H1 (cell line): ENCODE results near the gene MLYCD. TPM values are rescaled to one million over a fixed set of nuclear protein-coding genes. Genes with fewer than 3 reads are reported as not detected.
A peak's percentile ranks its signal among the peaks of the same experiment; 100 is the strongest.

Experiments
- CTCF ChIA-PET: fragments of 300-600 bp; sonication (Branson Sonifier 250); formaldehyde crosslinking; loops from one replicate; lab custom pipeline; 2021; ENCODE audit not compliant: partially characterized antibody; lab: Charles Lee
- POLR2A ChIA-PET: fragments of 300-600 bp; sonication (Branson Sonifier 250); formaldehyde crosslinking; loops from one replicate; lab custom pipeline; 2021; ENCODE audit warnings: inconsistent platforms; ENCODE audit not compliant: partially characterized antibody; lab: Charles Lee
- DNase-seq, 2 experiments: peaks; one replicate each; pipeline versions ENCODE4 v3.0.0 to v3.0.0-alpha.2; 2010 to 2022; ENCODE audit warnings: low spot score in 2 of 2, low read depth in 1 of 2, mixed read lengths in 1 of 2
- FAIRE-seq: peaks from 2 replicates; lab custom pipeline; 2011; peaks lifted over from hg19 to GRCh38; lab: Jason Lieb, UNC
- H2AFZ ChIP-seq: 2 replicates; pipeline ENCODE4 v1.8.1; 2012; ENCODE audit warnings: low read length, inconsistent platforms
- H2AK5ac ChIP-seq: 2 replicates; pipeline ENCODE4 v1.6.1; 2013; ENCODE audit warnings: low read depth, low read length
- H2BK120ac ChIP-seq: replicated peaks from 2 replicates; pipeline ENCODE3; 2013; ENCODE audit warnings: low read depth, low read length, inconsistent platforms
- H2BK12ac ChIP-seq: 2 replicates; pipeline ENCODE4 v1.6.1; 2013; ENCODE audit warnings: low read depth, low read length
- H2BK15ac ChIP-seq: 2 replicates; pipeline ENCODE4 v1.6.1; 2013; ENCODE audit warnings: low read length
- H2BK20ac ChIP-seq: 2 replicates; pipeline ENCODE4 v1.6.1; 2013; ENCODE audit warnings: low read length
- H2BK5ac ChIP-seq: 2 replicates; pipeline ENCODE4 v1.6.1; 2013; ENCODE audit warnings: low read depth, low read length
- H3K14ac ChIP-seq: 2 replicates; pipeline ENCODE4 v1.6.1; 2013; ENCODE audit warnings: inconsistent platforms; ENCODE audit not compliant: insufficient read length
- H3K18ac ChIP-seq: 2 replicates; pipeline ENCODE4 v1.6.1; 2013; ENCODE audit warnings: low read length; ENCODE audit errors: extremely low read depth
- H3K23ac ChIP-seq: 2 replicates; pipeline ENCODE4 v1.6.1; 2013; ENCODE audit warnings: inconsistent platforms; ENCODE audit not compliant: insufficient read length
- H3K23me2 ChIP-seq: 2 replicates; pipeline ENCODE4 v1.6.1; 2013; ENCODE audit warnings: low read depth, low read length
- H3K27ac ChIP-seq: 2 replicates; pipeline ENCODE4 v1.6.1; 2011; ENCODE audit warnings: low read depth, low read length, inconsistent platforms
- H3K27me3 ChIP-seq, 4 experiments: replicated peaks in 1 of 4; 1 replicate in 1 of 4; 2 replicates in 3 of 4; pipeline versions ENCODE4 v1.6.1 to v1.8.1; 2011 to 2013; ENCODE audit warnings: low read length in 3 of 4, mild to moderate bottlenecking in 3 of 4, inconsistent platforms in 2 of 4, mixed read lengths in 2 of 4, moderate library complexity in 1 of 4; ENCODE audit not compliant: control insufficient read depth in 3 of 4, insufficient read depth in 3 of 4; ENCODE audit errors: extremely low read depth in 1 of 4
- H3K36me3 ChIP-seq, 4 experiments: 2 replicates each; pipeline versions ENCODE4 v1.6.1 to v1.8.1; 2011 to 2013; ENCODE audit warnings: mild to moderate bottlenecking in 4 of 4, low read length in 3 of 4, moderate library complexity in 2 of 4, control low read depth in 1 of 4, inconsistent platforms in 1 of 4; ENCODE audit not compliant: insufficient read depth in 4 of 4, control insufficient read depth in 2 of 4
- H3K4ac ChIP-seq: replicated peaks from 2 replicates; pipeline ENCODE3; 2013; ENCODE audit warnings: low read length, low read depth, mixed read lengths, inconsistent platforms; ENCODE audit not compliant: insufficient read length
- H3K4me1 ChIP-seq, 4 experiments: replicated peaks in 1 of 4; 1 replicate in 1 of 4; 2 replicates in 3 of 4; pipeline versions ENCODE4 v1.6.1 to v1.8.1; 2011 to 2013; ENCODE audit warnings: low read length in 3 of 4, inconsistent platforms in 2 of 4, mixed read lengths in 1 of 4; ENCODE audit not compliant: insufficient read depth in 4 of 4, control insufficient read depth in 3 of 4
- H3K4me2 ChIP-seq, 2 experiments: 2 replicates each; pipeline versions ENCODE4 v1.6.1 to v1.8.1; 2011 to 2013; ENCODE audit warnings: low read depth in 2 of 2, low read length in 2 of 2, control low read depth in 1 of 2, inconsistent platforms in 1 of 2, mild to moderate bottlenecking in 1 of 2; ENCODE audit not compliant: insufficient read depth in 1 of 2
- H3K4me3 ChIP-seq, 4 experiments: fragments of 200-600, 300-600 bp in 1 of 4; sonication (generic), shearing (Covaris generic), sonication (Bioruptor Twin) in 1 of 4; 2 replicates each; pipeline versions ENCODE4 v1.5.1 to v1.8.1; 2011 to 2016; ENCODE audit warnings: low read length in 4 of 4, low read depth in 3 of 4, control low read depth in 2 of 4, inconsistent platforms in 2 of 4, mild to moderate bottlenecking in 2 of 4, mixed read lengths in 1 of 4, moderate library complexity in 1 of 4; ENCODE audit not compliant: insufficient read depth in 2 of 4; ENCODE audit errors: extremely low read depth in 1 of 4
- H3K56ac ChIP-seq: replicated peaks from 2 replicates; pipeline ENCODE3; 2013; ENCODE audit warnings: low read depth, mild to moderate bottlenecking, mixed read lengths, low read length, inconsistent platforms; ENCODE audit not compliant: insufficient read length
- H3K79me1 ChIP-seq: 2 replicates; pipeline ENCODE4 v1.6.1; 2013; ENCODE audit warnings: low read depth, low read length, control low read depth
- H3K79me2 ChIP-seq, 2 experiments: 2 replicates each; pipeline versions ENCODE4 v1.6.1 to v1.8.1; 2012 to 2013; ENCODE audit warnings: low read length in 2 of 2, mild to moderate bottlenecking in 2 of 2, inconsistent platforms in 1 of 2; ENCODE audit not compliant: insufficient read depth in 2 of 2, control insufficient read depth in 1 of 2
- H3K9ac ChIP-seq, 4 experiments: replicated peaks in 1 of 4; 1 replicate in 1 of 4; 2 replicates in 3 of 4; pipeline versions ENCODE4 v1.6.1 to v1.8.1; 2011 to 2013; ENCODE audit warnings: low read depth in 3 of 4, low read length in 3 of 4, control low read depth in 2 of 4, mild to moderate bottlenecking in 2 of 4, moderate library complexity in 2 of 4, inconsistent platforms in 1 of 4; ENCODE audit errors: extremely low read depth in 1 of 4
- H3K9me3 ChIP-seq, 2 experiments: 2 replicates each; pipeline versions ENCODE4 v1.6.1 to v1.8.1; 2012 to 2013; ENCODE audit warnings: mild to moderate bottlenecking in 2 of 2, moderate library complexity in 2 of 2, control low read depth in 1 of 2, inconsistent platforms in 1 of 2, low read depth in 1 of 2, low read length in 1 of 2, mixed read lengths in 1 of 2; ENCODE audit not compliant: insufficient read depth in 2 of 2
- H4K20me1 ChIP-seq, 2 experiments: replicated peaks in 1 of 2; 2 replicates each; pipeline versions ENCODE3 to v1.8.1; 2011 to 2013; ENCODE audit warnings: inconsistent platforms in 2 of 2, low read length in 2 of 2, mild to moderate bottlenecking in 1 of 2; ENCODE audit not compliant: insufficient read depth in 2 of 2, control insufficient read depth in 1 of 2
- H4K5ac ChIP-seq: 2 replicates; pipeline ENCODE4 v1.6.1; 2013; ENCODE audit warnings: low read length, low read depth, mixed read lengths, inconsistent platforms; ENCODE audit not compliant: insufficient read length
- H4K8ac ChIP-seq: 2 replicates; pipeline ENCODE4 v1.8.0; 2013; ENCODE audit warnings: mild to moderate bottlenecking, moderate library complexity, low read length, inconsistent platforms; ENCODE audit not compliant: insufficient read depth; ENCODE audit errors: extremely low read depth
- H4K91ac ChIP-seq: replicated peaks from 2 replicates; pipeline ENCODE3; 2013; ENCODE audit warnings: low read length, mixed read lengths, inconsistent platforms; ENCODE audit not compliant: insufficient read length
- SP1 ChIP-seq: IDR thresholded peaks from 2 replicates; pipeline ENCODE4 v1.6.1; 2011; ENCODE audit warnings: low read depth, low read length
- SP2 ChIP-seq: IDR thresholded peaks from 2 replicates; pipeline ENCODE4 v1.6.1; 2012; ENCODE audit warnings: mild to moderate bottlenecking, low read length, inconsistent platforms
- WGBS, 2 experiments: shearing (Covaris generic) in 1 of 2; methylation state at CpG; one replicate each; pipeline versions ENCODE4 v1.1.6 to v1.1.7; 2013 to 2015; ENCODE audit warnings: low lambda C conversion rate in 2 of 2, mixed read lengths in 2 of 2, inconsistent platforms in 1 of 2, low coverage in 1 of 2, missing lambda C conversion rate in 1 of 2; ENCODE audit not compliant: insufficient replicate concordance in 2 of 2, insufficient coverage in 1 of 2, insufficient read length in 1 of 2; ENCODE audit errors: extremely low coverage in 1 of 2, missing lambda C conversion rate in 1 of 2; 5-methylcytosine and 5-hydroxymethylcytosine counted together
- polyA plus RNA-seq, 7 experiments: library from polyadenylated mRNA; depleted of rRNA in 3 of 7; stranded (reverse) in 5 of 7; unstranded in 2 of 7; fragments of >200 nt in 5 of 7; fragments of 200-250 nt in 2 of 7; gene quantifications; 1 replicate in 5 of 7; 2 replicates in 1 of 7; 4 replicates in 1 of 7; pipeline versions ENCODE4 v1.2.1 to v1.2.3, GENCODE V29; 2011 to 2013; ENCODE audit warnings: missing spikeins in 2 of 7, mixed read lengths in 2 of 7
- total RNA-seq: library from RNA; stranded (reverse); fragmentation: NEBNext Ultra II Directional; extraction: Animal tissue kit (Norgen Biotek cat#: 25700); gene quantifications from 2 replicates; pipeline ENCODE4 v1.2.1, GENCODE V29; 2021

Gene MLYCD
- total and polyA plus RNA-seq, 2 of the 8 experiments (the other 6 are each of a cell fraction or from before 2014, with no cell fraction given): 3.7 to 7.0 TPM

- Histone ChIP-seq H4K20me1 (no peaks in the 10 kb centered on the region), H2BK120ac (no peak overlapping the region), H3K79me2 (no peaks in the 10 kb centered on the region), H2AK5ac (no peak overlapping the region), H3K27ac (no peak overlapping the region), H2BK20ac (peak overlapping the region; percentile 32; the same call in 1 of the 2 replicates), H3K56ac (no peak overlapping the region), H3K23me2 (0 out of 2 replicates have a peak, but pooled peaks cover 1% of the 10 kb centered on the region), H3K18ac (no peak overlapping the region), H3K36me3 (no peaks in the 10 kb centered on the region), H3K79me1 (no peaks in the 10 kb centered on the region), H3K4me3 (no peak overlapping the region)
- no peak for FAIRE-seq
- TF ChIP-seq SP1 (no peak), SP2 (no peak)
- TF ChIP-seq, all 59 proteins: peak for 0
- peaks cover 2 to 7% (median 4%) of the 10 kb centered on the region in 4 experiments; a peak in 6 of 7 replicates for H3K4me1 ChIP-seq
- no peak overlapping the region for H3K4ac ChIP-seq
- ChIA-PET POLR2A (no interaction called here), CTCF (interaction anchor here (0.9 to 16.0 kb wide), 20 partner anchors 8 to 151 kb away, joined by 3 to 366 read pairs (median 6); partner anchors contain the start of gene SLC38A8)
- H4K8ac ChIP-seq: no peak overlapping the region
- H3K4me2 ChIP-seq: no peak overlapping the region
- H2BK15ac ChIP-seq: 0 out of 2 replicates have a peak overlapping the region, but pooled peaks have one; percentile 46
- DNase-seq: no peak
- no peak overlapping the region for H4K91ac ChIP-seq
- H4K5ac ChIP-seq: no peak overlapping the region
- H2AFZ ChIP-seq: no peak overlapping the region
- no peak overlapping the region for H3K23ac ChIP-seq
- H3K14ac ChIP-seq: no peak overlapping the region
- no peak overlapping the region for H2BK5ac ChIP-seq
- no peak overlapping the region; a peak in 1 of 7 replicates for H3K9ac ChIP-seq
- H3K9me3 ChIP-seq: no peaks in the 10 kb centered on the region
- whole genome bisulfite sequencing, 2 experiments: 76% methylated on average over 19 of the region's 23 CpGs; no CpG with 5 or more reads in 1 of the 2 experiments
- H3K27me3 ChIP-seq: no peaks in the 10 kb centered on the region
- H2BK12ac ChIP-seq: peak overlapping the region; percentile 63; the same call in 1 of the 2 replicates
Measured at GRCh38 chr16:83955218-83956130, 56.6 kb downstream of the MLYCD start.
